ENCODE data around the gene OR6C4. TPM values are rescaled to one million over a fixed set of nuclear protein-coding genes. Genes with fewer than 3 reads are reported as not detected.

Gene OR6C4
- total RNA-seq (2014; rRNA removed; shearing (Covaris generic)), result not detected in 2 replicates
- not detected in 2 replicates for polyA plus RNA-seq (2016; fragmentation: Nextera tagmentation; extraction: Ambion mirVana)
- long read RNA-seq, result 0 reads

DNA sequence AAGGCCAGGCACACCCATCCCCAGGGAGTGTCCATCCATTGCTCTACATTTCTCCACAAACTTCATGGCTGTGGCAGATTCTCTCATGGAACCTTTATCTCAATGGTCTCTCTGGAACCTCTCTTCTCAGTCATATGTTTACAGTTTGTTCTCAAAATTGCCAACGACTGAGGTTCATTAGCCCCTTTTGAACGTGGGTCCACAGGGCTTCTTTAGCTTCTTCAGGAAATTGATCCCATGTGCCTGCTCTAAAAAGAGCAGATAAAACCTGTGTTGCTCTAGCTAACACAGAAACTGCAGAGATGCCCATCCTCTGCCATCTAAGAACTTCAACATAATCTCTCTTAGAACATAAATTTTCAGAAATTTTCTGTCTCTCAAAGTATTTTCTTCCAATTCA lies at the start of gene OR6C4:
TSS of gene OR6C4 (plus strand) at position 301 of the 400 bp plus-strand sequence. CDS start 1,625 bp downstream, outside the sequence.
- H3K27ac Mint-ChIP-seq, result no peak within 1 kb of the TSS
- Histone ChIP-seq H2AFZ (0 out of 2 replicates have a peak within 1 kb of the TSS, but pooled peaks have one; percentile 5), H3K4me1 (ENCODE audit: insufficient read depth) (no peaks in the 10 kb centered on the region), H3K9me2 (ENCODE audit: insufficient read depth) (peaks cover 17% of the 10 kb centered on the region), H3K27ac (ENCODE audit: low read depth) (no peak within 1 kb of the TSS), H3K27me3 (ENCODE audit: insufficient read depth) (no peaks in the 10 kb centered on the region), H3K4me3 (no peak within 1 kb of the TSS), H3K4me2 (no peak within 1 kb of the TSS), H3F3A (replicated peaks; ENCODE audit: low read depth) (no peaks in the 10 kb centered on the region), H3K79me2 (replicated peaks; ENCODE audit: insufficient read depth) (no peaks in the 10 kb centered on the region), H4K20me1 (replicated peaks; ENCODE audit: insufficient read depth) (no peaks in the 10 kb centered on the region), H3K36me3 (ENCODE audit: insufficient read depth) (no peaks in the 10 kb centered on the region; the same call in 1 of the 2 replicates)
- no peak for ATAC-seq
- H3K9me3 Mint-ChIP-seq, result peaks cover 29% of the 10 kb centered on the region
- no peaks in the 10 kb centered on the region for H3K4me1 Mint-ChIP-seq
- H3K27me3 Mint-ChIP-seq (ENCODE audit: insufficient read depth, low read depth, poor library complexity), result peaks cover 4% of the 10 kb centered on the region
- DNase-seq (ENCODE audit: low spot score), result no peak
- H3K36me3 Mint-ChIP-seq (ENCODE audit: low read depth), result peaks cover 2% of the 10 kb centered on the region; the same call in 2 of the 3 replicates
- TF ChIP-seq EZH2phosphoT487 (IDR thresholded peaks at IDR 0.05; ENCODE audit: unreplicated experiment) (no peak), STAT1 (IDR thresholded peaks at IDR 0.05; ENCODE audit: unreplicated experiment) (no peak), ZNF114 (CRISPR knock-in tag; IDR thresholded peaks at IDR 0.05) (no peak), POLR2AphosphoS5 (IDR thresholded peaks at IDR 0.05; ENCODE audit: low read depth) (no peak), ZNF331 (CRISPR knock-in tag; IDR thresholded peaks at IDR 0.05; ENCODE audit: low read depth) (no peak), JUNB (IDR thresholded peaks at IDR 0.05; ENCODE audit: unreplicated experiment) (no peak), EZH2 (IDR thresholded peaks at IDR 0.05; ENCODE audit: low read depth, unreplicated experiment) (no peak), NANOG (IDR thresholded peaks at IDR 0.05; ENCODE audit: borderline replicate concordance) (no peak)
- TF ChIP-seq, protein P1, sequence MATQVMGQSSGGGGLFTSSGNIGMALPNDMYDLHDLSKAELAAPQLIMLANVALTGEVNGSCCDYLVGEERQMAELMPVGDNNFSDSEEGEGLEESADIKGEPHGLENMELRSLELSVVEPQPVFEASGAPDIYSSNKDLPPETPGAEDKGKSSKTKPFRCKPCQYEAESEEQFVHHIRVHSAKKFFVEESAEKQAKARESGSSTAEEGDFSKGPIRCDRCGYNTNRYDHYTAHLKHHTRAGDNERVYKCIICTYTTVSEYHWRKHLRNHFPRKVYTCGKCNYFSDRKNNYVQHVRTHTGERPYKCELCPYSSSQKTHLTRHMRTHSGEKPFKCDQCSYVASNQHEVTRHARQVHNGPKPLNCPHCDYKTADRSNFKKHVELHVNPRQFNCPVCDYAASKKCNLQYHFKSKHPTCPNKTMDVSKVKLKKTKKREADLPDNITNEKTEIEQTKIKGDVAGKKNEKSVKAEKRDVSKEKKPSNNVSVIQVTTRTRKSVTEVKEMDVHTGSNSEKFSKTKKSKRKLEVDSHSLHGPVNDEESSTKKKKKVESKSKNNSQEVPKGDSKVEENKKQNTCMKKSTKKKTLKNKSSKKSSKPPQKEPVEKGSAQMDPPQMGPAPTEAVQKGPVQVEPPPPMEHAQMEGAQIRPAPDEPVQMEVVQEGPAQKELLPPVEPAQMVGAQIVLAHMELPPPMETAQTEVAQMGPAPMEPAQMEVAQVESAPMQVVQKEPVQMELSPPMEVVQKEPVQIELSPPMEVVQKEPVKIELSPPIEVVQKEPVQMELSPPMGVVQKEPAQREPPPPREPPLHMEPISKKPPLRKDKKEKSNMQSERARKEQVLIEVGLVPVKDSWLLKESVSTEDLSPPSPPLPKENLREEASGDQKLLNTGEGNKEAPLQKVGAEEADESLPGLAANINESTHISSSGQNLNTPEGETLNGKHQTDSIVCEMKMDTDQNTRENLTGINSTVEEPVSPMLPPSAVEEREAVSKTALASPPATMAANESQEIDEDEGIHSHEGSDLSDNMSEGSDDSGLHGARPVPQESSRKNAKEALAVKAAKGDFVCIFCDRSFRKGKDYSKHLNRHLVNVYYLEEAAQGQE (IDR thresholded peaks at IDR 0.05; ENCODE audit: unreplicated experiment), result no peak
- TF ChIP-seq, protein P2, sequence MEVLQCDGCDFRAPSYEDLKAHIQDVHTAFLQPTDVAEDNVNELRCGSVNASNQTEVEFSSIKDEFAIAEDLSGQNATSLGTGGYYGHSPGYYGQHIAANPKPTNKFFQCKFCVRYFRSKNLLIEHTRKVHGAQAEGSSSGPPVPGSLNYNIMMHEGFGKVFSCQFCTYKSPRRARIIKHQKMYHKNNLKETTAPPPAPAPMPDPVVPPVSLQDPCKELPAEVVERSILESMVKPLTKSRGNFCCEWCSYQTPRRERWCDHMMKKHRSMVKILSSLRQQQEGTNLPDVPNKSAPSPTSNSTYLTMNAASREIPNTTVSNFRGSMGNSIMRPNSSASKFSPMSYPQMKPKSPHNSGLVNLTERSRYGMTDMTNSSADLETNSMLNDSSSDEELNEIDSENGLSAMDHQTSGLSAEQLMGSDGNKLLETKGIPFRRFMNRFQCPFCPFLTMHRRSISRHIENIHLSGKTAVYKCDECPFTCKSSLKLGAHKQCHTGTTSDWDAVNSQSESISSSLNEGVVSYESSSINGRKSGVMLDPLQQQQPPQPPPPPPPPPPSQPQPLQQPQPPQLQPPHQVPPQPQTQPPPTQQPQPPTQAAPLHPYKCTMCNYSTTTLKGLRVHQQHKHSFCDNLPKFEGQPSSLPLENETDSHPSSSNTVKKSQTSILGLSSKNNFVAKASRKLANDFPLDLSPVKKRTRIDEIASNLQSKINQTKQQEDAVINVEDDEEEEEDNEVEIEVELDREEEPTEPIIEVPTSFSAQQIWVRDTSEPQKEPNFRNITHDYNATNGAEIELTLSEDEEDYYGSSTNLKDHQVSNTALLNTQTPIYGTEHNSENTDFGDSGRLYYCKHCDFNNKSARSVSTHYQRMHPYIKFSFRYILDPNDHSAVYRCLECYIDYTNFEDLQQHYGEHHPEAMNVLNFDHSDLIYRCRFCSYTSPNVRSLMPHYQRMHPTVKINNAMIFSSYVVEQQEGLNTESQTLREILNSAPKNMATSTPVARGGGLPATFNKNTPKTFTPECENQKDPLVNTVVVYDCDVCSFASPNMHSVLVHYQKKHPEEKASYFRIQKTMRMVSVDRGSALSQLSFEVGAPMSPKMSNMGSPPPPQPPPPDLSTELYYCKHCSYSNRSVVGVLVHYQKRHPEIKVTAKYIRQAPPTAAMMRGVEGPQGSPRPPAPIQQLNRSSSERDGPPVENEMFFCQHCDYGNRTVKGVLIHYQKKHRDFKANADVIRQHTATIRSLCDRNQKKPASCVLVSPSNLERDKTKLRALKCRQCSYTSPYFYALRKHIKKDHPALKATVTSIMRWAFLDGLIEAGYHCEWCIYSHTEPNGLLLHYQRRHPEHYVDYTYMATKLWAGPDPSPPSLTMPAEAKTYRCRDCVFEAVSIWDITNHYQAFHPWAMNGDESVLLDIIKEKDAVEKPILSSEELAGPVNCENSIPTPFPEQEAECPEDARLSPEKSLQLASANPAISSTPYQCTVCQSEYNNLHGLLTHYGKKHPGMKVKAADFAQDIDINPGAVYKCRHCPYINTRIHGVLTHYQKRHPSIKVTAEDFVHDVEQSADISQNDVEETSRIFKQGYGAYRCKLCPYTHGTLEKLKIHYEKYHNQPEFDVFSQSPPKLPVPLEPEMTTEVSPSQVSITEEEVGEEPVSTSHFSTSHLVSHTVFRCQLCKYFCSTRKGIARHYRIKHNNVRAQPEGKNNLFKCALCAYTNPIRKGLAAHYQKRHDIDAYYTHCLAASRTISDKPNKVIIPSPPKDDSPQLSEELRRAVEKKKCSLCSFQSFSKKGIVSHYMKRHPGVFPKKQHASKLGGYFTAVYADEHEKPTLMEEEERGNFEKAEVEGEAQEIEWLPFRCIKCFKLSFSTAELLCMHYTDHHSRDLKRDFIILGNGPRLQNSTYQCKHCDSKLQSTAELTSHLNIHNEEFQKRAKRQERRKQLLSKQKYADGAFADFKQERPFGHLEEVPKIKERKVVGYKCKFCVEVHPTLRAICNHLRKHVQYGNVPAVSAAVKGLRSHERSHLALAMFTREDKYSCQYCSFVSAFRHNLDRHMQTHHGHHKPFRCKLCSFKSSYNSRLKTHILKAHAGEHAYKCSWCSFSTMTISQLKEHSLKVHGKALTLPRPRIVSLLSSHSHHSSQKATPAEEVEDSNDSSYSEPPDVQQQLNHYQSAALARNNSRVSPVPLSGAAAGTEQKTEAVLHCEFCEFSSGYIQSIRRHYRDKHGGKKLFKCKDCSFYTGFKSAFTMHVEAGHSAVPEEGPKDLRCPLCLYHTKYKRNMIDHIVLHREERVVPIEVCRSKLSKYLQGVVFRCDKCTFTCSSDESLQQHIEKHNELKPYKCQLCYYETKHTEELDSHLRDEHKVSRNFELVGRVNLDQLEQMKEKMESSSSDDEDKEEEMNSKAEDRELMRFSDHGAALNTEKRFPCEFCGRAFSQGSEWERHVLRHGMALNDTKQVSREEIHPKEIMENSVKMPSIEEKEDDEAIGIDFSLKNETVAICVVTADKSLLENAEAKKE (CRISPR knock-in tag; IDR thresholded peaks at IDR 0.05), result no peak
- TF ChIP-seq, protein P3, sequence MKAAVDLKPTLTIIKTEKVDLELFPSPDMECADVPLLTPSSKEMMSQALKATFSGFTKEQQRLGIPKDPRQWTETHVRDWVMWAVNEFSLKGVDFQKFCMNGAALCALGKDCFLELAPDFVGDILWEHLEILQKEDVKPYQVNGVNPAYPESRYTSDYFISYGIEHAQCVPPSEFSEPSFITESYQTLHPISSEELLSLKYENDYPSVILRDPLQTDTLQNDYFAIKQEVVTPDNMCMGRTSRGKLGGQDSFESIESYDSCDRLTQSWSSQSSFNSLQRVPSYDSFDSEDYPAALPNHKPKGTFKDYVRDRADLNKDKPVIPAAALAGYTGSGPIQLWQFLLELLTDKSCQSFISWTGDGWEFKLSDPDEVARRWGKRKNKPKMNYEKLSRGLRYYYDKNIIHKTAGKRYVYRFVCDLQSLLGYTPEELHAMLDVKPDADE (IDR thresholded peaks at IDR 0.05), result no peak
- TF ChIP-seq, protein P4, sequence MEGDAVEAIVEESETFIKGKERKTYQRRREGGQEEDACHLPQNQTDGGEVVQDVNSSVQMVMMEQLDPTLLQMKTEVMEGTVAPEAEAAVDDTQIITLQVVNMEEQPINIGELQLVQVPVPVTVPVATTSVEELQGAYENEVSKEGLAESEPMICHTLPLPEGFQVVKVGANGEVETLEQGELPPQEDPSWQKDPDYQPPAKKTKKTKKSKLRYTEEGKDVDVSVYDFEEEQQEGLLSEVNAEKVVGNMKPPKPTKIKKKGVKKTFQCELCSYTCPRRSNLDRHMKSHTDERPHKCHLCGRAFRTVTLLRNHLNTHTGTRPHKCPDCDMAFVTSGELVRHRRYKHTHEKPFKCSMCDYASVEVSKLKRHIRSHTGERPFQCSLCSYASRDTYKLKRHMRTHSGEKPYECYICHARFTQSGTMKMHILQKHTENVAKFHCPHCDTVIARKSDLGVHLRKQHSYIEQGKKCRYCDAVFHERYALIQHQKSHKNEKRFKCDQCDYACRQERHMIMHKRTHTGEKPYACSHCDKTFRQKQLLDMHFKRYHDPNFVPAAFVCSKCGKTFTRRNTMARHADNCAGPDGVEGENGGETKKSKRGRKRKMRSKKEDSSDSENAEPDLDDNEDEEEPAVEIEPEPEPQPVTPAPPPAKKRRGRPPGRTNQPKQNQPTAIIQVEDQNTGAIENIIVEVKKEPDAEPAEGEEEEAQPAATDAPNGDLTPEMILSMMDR (conservative IDR thresholded peaks at IDR 0.05; ENCODE audit: low read depth in 2 of 2), result no peak
- no peak within 1 kb of the TSS for H3K4me3 Mint-ChIP-seq
